SK-N-SH (cell line): ENCODE results near the gene PSMA3. TPM values are rescaled to one million over a fixed set of nuclear protein-coding genes. Genes with fewer than 3 reads are reported as not detected.

ENCODE experiments used
- CTCF ChIA-PET: fragments of 300-600, 350-600 bp; formaldehyde crosslinking; extraction: SDS; loops from one replicate; lab custom pipeline; 2021; lab: Yijun Ruan, JAX
- POLR2A ChIA-PET: fragments of 350-600 bp; sonication (Branson Sonifier 250); formaldehyde crosslinking; extraction: SDS; loops from one replicate; lab custom pipeline; 2020; ENCODE audit warnings: antibody characterized with exemption, inconsistent platforms; lab: Yijun Ruan, JAX
- DNase-seq: peaks from one replicate; pipeline ENCODE4 v3.0.0; 2012
- H2AFZ ChIP-seq: fragments of 200-600 bp; sonication (generic); 2 replicates; pipeline ENCODE4 v1.8.1; 2016; ENCODE audit warnings: antibody characterized with exemption, mild to moderate bottlenecking, low read depth
- H3F3A ChIP-seq: fragments of 200-600 bp; sonication (generic); replicated peaks from 2 replicates; pipeline ENCODE3; 2016; ENCODE audit warnings: antibody characterized with exemption, mild to moderate bottlenecking; ENCODE audit not compliant: insufficient read depth
- H3K27ac ChIP-seq, 2 experiments: fragments of 200-500 bp in 1 of 2; fragments of 200-600 bp in 1 of 2; sonication (Bioruptor generic) in 1 of 2; sonication (generic), shearing (Covaris generic) in 1 of 2; 2 replicates each; pipeline versions ENCODE4 v1.5.1 to v1.6.1; 2014 to 2016; ENCODE audit warnings: low read depth in 2 of 2, inconsistent platforms in 1 of 2, low read length in 1 of 2, mild to moderate bottlenecking in 1 of 2, mixed read lengths in 1 of 2
- H3K27me3 ChIP-seq: fragments of 200-600 bp; sonication (generic), shearing (Covaris generic); 2 replicates; pipeline ENCODE4 v1.6.1; 2016; ENCODE audit warnings: mixed run types; ENCODE audit not compliant: insufficient read depth
- H3K36me3 ChIP-seq, 2 experiments: fragments of 200-500 bp in 1 of 2; fragments of 200-600 bp in 1 of 2; sonication (Bioruptor generic) in 1 of 2; sonication (generic) in 1 of 2; replicated peaks in 1 of 2; 2 replicates each; pipeline versions ENCODE3 to v1.5.1; 2014 to 2016; ENCODE audit warnings: low read length in 1 of 2, mild to moderate bottlenecking in 1 of 2; ENCODE audit not compliant: insufficient read depth in 2 of 2, control insufficient read depth in 1 of 2
- H3K4me1 ChIP-seq, 2 experiments: fragments of 200-500 bp in 1 of 2; fragments of 200-600 bp in 1 of 2; sonication (Bioruptor generic) in 1 of 2; sonication (generic), shearing (Covaris generic) in 1 of 2; 2 replicates each; pipeline versions ENCODE4 v1.5.1 to v1.6.1; 2014 to 2016; ENCODE audit warnings: low read depth in 1 of 2, low read length in 1 of 2, mixed run types in 1 of 2; ENCODE audit not compliant: insufficient read depth in 2 of 2, control insufficient read depth in 1 of 2
- H3K4me2 ChIP-seq: fragments of 200-600 bp; sonication (generic), shearing (Covaris generic); 2 replicates; pipeline ENCODE4 v1.6.1; 2017; ENCODE audit warnings: mixed run types
- H3K4me3 ChIP-seq, 2 experiments: fragments of 200-500 bp in 1 of 2; fragments of 200-600 bp in 1 of 2; sonication (Bioruptor generic) in 1 of 2; sonication (generic), shearing (Covaris generic) in 1 of 2; 2 replicates each; pipeline versions ENCODE4 v1.5.1 to v1.8.1; 2014 to 2016; ENCODE audit warnings: low read depth in 2 of 2, inconsistent platforms in 1 of 2, low read length in 1 of 2, mild to moderate bottlenecking in 1 of 2, mixed read lengths in 1 of 2, moderate library complexity in 1 of 2
- H3K79me2 ChIP-seq: fragments of 200-600 bp; sonication (generic); 2 replicates; pipeline ENCODE4 v1.8.1; 2017; ENCODE audit warnings: mild to moderate bottlenecking; ENCODE audit not compliant: insufficient read depth
- H3K9ac ChIP-seq: fragments of 200-600 bp; sonication (generic); 2 replicates; pipeline ENCODE4 v1.6.1; 2017; ENCODE audit warnings: mixed run types
- H3K9me2 ChIP-seq: fragments of 200-600 bp; sonication (generic); 2 replicates; pipeline ENCODE4 v1.6.1; 2017; ENCODE audit warnings: mixed run types
- H3K9me3 ChIP-seq: fragments of 200-600 bp; sonication (generic); 2 replicates; pipeline ENCODE4 v1.6.1; 2017; ENCODE audit warnings: mixed run types, mild to moderate bottlenecking, moderate library complexity
- H4K20me1 ChIP-seq: fragments of 200-600 bp; sonication (generic); 2 replicates; pipeline ENCODE4 v1.6.1; 2017; ENCODE audit warnings: mild to moderate bottlenecking, mixed run types; ENCODE audit not compliant: insufficient read depth
- GATA2 ChIP-seq: sonication (generic); formaldehyde crosslinking; IDR thresholded peaks from 2 replicates; pipeline ENCODE4 v1.5.0; 2020; ENCODE audit warnings: mild to moderate bottlenecking, missing genetic modification reagents
- JUND ChIP-seq: IDR thresholded peaks from 2 replicates; pipeline ENCODE4 v1.4.0; 2012
- MAX ChIP-seq: IDR thresholded peaks from 2 replicates; pipeline ENCODE4 v1.4.0; 2012; ENCODE audit warnings: low read depth
- MEF2A ChIP-seq: IDR thresholded peaks from 2 replicates; pipeline ENCODE4 v1.4.0; 2012; ENCODE audit warnings: low read depth, borderline replicate concordance
- MXI1 ChIP-seq: IDR thresholded peaks from 2 replicates; pipeline ENCODE4 v1.6.1; 2012; ENCODE audit warnings: mild to moderate bottlenecking, low read depth, low read length, improper control_type of control experiment
- RAD21 ChIP-seq: IDR thresholded peaks from 2 replicates; pipeline ENCODE4 v1.6.1; 2012; ENCODE audit warnings: mild to moderate bottlenecking, low read length
- RFX5 ChIP-seq: IDR thresholded peaks from 2 replicates; pipeline ENCODE4 v1.6.1; 2012; ENCODE audit warnings: mild to moderate bottlenecking, improper control_type of control experiment, low read length
- SIN3A ChIP-seq: IDR thresholded peaks from 2 replicates; pipeline ENCODE4 v1.6.1; 2012; ENCODE audit warnings: low read depth, mild to moderate bottlenecking, low read length, moderate library complexity, borderline replicate concordance
- TAF1 ChIP-seq: IDR thresholded peaks from 2 replicates; pipeline ENCODE4 v1.6.1; 2012; ENCODE audit warnings: low read depth, mild to moderate bottlenecking, low read length, moderate library complexity, borderline replicate concordance
- USF2 ChIP-seq: fragments of 150-350 bp; IDR thresholded peaks from 2 replicates; pipeline ENCODE4 v1.6.1; 2017; ENCODE audit warnings: antibody characterized with exemption, low read length, low read depth, borderline replicate concordance
- WGBS: methylation state at CpG from one replicate; pipeline ENCODE4 v1.1.6; 2017; ENCODE audit warnings: low lambda C conversion rate; 5-methylcytosine and 5-hydroxymethylcytosine counted together
- polyA plus RNA-seq, 3 experiments: library from polyadenylated mRNA; depleted of rRNA; stranded (reverse); fragments of >200 nt; gene quantifications; 2 replicates each; pipeline ENCODE4 v1.2.3, GENCODE V29; 2012
- TF ChIP-seq, protein P1 (sequence below): IDR thresholded peaks from 2 replicates; pipeline ENCODE4; 2012
- TF ChIP-seq, protein P2 (sequence below): IDR thresholded peaks from 2 replicates; pipeline ENCODE4 v1.6.1; 2012; ENCODE audit warnings: mild to moderate bottlenecking, low read depth, low read length, moderate library complexity

Gene PSMA3
- polyA plus RNA-seq, 1 of the 3 experiments (the other 2 are of a cell fraction) = 203 TPM

DNA sequence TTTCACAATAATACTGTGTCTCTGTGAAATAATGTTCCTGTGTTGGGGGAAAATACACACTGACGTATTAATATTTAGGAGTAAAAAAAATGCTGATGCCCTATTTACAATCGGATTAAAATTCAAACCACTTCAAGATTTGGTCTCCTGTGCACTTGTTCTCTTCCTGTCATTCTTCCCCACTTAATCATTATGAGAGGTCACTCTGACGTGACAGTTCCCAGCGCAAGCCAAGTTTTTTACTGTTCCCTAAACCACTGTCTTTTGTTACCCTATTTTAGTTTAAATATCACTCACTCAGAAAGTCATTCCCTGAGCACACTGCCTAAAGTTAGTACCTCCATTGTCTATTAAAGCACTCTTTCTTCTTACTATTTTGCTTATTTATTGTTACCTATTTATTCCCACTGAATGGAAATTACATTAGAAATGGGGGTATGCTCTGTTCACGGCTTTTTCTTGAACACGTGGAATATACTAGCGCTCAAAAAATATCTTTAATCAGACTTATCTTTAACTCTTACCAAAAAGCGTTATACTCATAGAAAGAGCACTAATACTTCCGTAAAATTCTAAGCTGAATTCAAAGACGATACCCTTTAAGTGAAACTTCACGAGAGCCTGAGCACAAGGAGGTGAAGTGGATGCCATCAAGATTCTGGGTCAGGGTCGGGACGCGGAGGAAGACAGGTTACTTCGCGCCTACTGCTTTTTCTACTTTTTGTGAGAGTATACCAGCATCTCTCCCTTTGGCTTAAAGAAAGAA lies 670 bp upstream of the PSMA3 start:
- ChIA-PET POLR2A (interaction anchor here (0.9 to 1.5 kb wide), 3 partner anchors 9 to 54 kb away, joined by 3 to 4 read pairs (median 3); partner anchors contain the start of gene ARID4A), CTCF (interaction anchor here (1.3 to 2.2 kb wide), 2 partner anchors 10 to 152 kb away, joined by 4 to 7 read pairs; partner anchors contain the start of gene TOMM20L)
- Histone ChIP-seq H3K27me3 (no peaks in the 10 kb centered on the region), H3K36me3 (peaks cover 3 to 5% of the 10 kb centered on the region in 2 experiments), H4K20me1 (peaks cover 28% of the 10 kb centered on the region), H3K9me2 (no peaks in the 10 kb centered on the region), H3K9ac (peak overlapping the region; percentile 75), H3K27ac (peak overlapping the region; percentile 86 to 97), H3K79me2 (peaks cover 42% of the 10 kb centered on the region), H3K4me1 (peaks cover 0 to 4% of the 10 kb centered on the region in 2 experiments; a peak in 3 of 4 replicates), H3K4me2 (peak overlapping the region; percentile 78), H3K9me3 (no peaks in the 10 kb centered on the region), H3K4me3 (peak overlapping the region; percentile 87 to 91), H2AFZ (peak overlapping the region; percentile 91), H3F3A (peaks cover 17% of the 10 kb centered on the region)
- WGBS = 4% methylated on average over 16 of the region's 16 CpGs
- DNase-seq = no peak
- TF ChIP-seq RAD21 = no peak
- peak; percentile 54; the same call in 1 of the 2 replicates for TF ChIP-seq MAX
- TF ChIP-seq SIN3A = 0 out of 2 replicates have a peak, but pooled peaks have one; percentile 7
- TF ChIP-seq, protein P1, sequence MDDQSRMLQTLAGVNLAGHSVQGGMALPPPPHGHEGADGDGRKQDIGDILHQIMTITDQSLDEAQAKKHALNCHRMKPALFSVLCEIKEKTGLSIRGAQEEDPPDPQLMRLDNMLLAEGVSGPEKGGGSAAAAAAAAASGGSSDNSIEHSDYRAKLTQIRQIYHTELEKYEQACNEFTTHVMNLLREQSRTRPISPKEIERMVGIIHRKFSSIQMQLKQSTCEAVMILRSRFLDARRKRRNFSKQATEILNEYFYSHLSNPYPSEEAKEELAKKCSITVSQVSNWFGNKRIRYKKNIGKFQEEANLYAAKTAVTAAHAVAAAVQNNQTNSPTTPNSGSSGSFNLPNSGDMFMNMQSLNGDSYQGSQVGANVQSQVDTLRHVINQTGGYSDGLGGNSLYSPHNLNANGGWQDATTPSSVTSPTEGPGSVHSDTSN = peak; percentile 48; the same call in 1 of the 2 replicates
- TF ChIP-seq RFX5 = no peak
- peak; percentile 84 for TF ChIP-seq MXI1

GRCh38 chr14:58245562-58245961 lies 919 bp downstream of the PSMA3 start:
- CTCF ChIA-PET = interaction anchor here (1.4 to 2.2 kb wide), 3 partner anchors 8 to 38 kb away, joined by 3 to 7 read pairs (median 3); no protein-coding TSS in a partner anchor
- Histone ChIP-seq H3K4me2 (peak overlapping the region; percentile 76), H3K9ac (peak overlapping the region; percentile 91), H3K4me3 (peak overlapping the region; percentile 87 to 91), H3K79me2 (peaks cover 58% of the 10 kb centered on the region), H4K20me1 (peaks cover 33% of the 10 kb centered on the region), H3K4me1 (peaks cover 0 to 3% of the 10 kb centered on the region in 2 experiments; a peak in 2 of 4 replicates)
- no peak for TF ChIP-seq MXI1
- TF ChIP-seq USF2 = no peak
- TF ChIP-seq JUND = no peak
- TF ChIP-seq, protein P2, sequence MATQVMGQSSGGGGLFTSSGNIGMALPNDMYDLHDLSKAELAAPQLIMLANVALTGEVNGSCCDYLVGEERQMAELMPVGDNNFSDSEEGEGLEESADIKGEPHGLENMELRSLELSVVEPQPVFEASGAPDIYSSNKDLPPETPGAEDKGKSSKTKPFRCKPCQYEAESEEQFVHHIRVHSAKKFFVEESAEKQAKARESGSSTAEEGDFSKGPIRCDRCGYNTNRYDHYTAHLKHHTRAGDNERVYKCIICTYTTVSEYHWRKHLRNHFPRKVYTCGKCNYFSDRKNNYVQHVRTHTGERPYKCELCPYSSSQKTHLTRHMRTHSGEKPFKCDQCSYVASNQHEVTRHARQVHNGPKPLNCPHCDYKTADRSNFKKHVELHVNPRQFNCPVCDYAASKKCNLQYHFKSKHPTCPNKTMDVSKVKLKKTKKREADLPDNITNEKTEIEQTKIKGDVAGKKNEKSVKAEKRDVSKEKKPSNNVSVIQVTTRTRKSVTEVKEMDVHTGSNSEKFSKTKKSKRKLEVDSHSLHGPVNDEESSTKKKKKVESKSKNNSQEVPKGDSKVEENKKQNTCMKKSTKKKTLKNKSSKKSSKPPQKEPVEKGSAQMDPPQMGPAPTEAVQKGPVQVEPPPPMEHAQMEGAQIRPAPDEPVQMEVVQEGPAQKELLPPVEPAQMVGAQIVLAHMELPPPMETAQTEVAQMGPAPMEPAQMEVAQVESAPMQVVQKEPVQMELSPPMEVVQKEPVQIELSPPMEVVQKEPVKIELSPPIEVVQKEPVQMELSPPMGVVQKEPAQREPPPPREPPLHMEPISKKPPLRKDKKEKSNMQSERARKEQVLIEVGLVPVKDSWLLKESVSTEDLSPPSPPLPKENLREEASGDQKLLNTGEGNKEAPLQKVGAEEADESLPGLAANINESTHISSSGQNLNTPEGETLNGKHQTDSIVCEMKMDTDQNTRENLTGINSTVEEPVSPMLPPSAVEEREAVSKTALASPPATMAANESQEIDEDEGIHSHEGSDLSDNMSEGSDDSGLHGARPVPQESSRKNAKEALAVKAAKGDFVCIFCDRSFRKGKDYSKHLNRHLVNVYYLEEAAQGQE = no peak
- no peak for TF ChIP-seq RAD21
- no peak for TF ChIP-seq MEF2A
- no peak for TF ChIP-seq GATA2 (CRISPR knock-in tag)
- no peak for TF ChIP-seq TAF1
- TF ChIP-seq SIN3A = no peak
- TF ChIP-seq, all 33 proteins: peak for 0
- H3K36me3 ChIP-seq = peaks cover 4 to 9% of the 10 kb centered on the region in 2 experiments
- H3K27me3 ChIP-seq = no peaks in the 10 kb centered on the region
- POLR2A ChIA-PET = interaction anchor here (1.5 kb wide), 1 partner anchor 46 kb away, joined by 4 read pairs; no protein-coding TSS in a partner anchor
- no peaks in the 10 kb centered on the region for H3K9me3 ChIP-seq
- peaks cover 26% of the 10 kb centered on the region for H3F3A ChIP-seq
- 0% methylated on average over 3 of the region's 3 CpGs for WGBS
- H3K9me2 ChIP-seq = no peaks in the 10 kb centered on the region
- H3K27ac ChIP-seq = peak overlapping the region; percentile 89 to 97; a peak in 3 of 4 replicates
- DNase-seq = no peak
- no peak overlapping the region for H2AFZ ChIP-seq
